GM23338 (cell line): ENCODE results near the gene LUC7L2. TPM values are rescaled to one million over a fixed set of nuclear protein-coding genes. Genes with fewer than 3 reads are reported as not detected.

Experiments
- ATAC-seq: fragments of 200-7000 bp; cut with Tn5 transposase; 3 replicates; pipeline ENCODE4 v1.9.1; 2020
- DNase-seq: peaks from one replicate; pipeline ENCODE4 v3.0.0-alpha.2; 2015; ENCODE audit warnings: low spot score
- H2AFZ ChIP-seq: fragments of 200-600 bp; sonication (generic); 2 replicates; pipeline ENCODE4 v1.8.0; 2016; ENCODE audit warnings: antibody characterized with exemption, mild to moderate bottlenecking, moderate library complexity
- H3F3A ChIP-seq: fragments of 200-600 bp; sonication (generic); replicated peaks from 2 replicates; pipeline ENCODE4 v1.8.0; 2017; ENCODE audit warnings: antibody characterized with exemption, mixed run types, low read depth
- H3K27ac ChIP-seq: fragments of 200-600 bp; sonication (generic); 2 replicates; pipeline ENCODE4 v1.6.1; 2016; ENCODE audit warnings: low read depth
- H3K27me3 ChIP-seq: fragments of 200-600 bp; sonication (generic); 2 replicates; pipeline ENCODE4 v1.8.0; 2016; ENCODE audit warnings: mild to moderate bottlenecking, mixed run types, moderate library complexity; ENCODE audit not compliant: insufficient read depth
- H3K36me3 ChIP-seq: fragments of 200-600 bp; sonication (generic); 2 replicates; pipeline ENCODE4 v1.8.0; 2016; ENCODE audit warnings: mild to moderate bottlenecking; ENCODE audit not compliant: insufficient read depth
- H3K4me1 ChIP-seq: fragments of 200-600 bp; sonication (generic); 2 replicates; pipeline ENCODE4 v1.8.0; 2016; ENCODE audit warnings: mild to moderate bottlenecking, moderate library complexity; ENCODE audit not compliant: insufficient read depth
- H3K4me2 ChIP-seq: fragments of 200-600 bp; sonication (generic); 2 replicates; pipeline ENCODE4 v1.7.1; 2017; ENCODE audit warnings: mixed run types
- H3K4me3 ChIP-seq: fragments of 200-600 bp; sonication (generic); 2 replicates; pipeline ENCODE4 v1.6.1; 2016; ENCODE audit warnings: mixed run types
- H3K79me2 ChIP-seq: fragments of 200-600 bp; sonication (generic); replicated peaks from 2 replicates; pipeline ENCODE4 v1.8.0; 2017; ENCODE audit warnings: mild to moderate bottlenecking; ENCODE audit not compliant: insufficient read depth
- H3K9me2 ChIP-seq: fragments of 200-600 bp; sonication (generic); 2 replicates; pipeline ENCODE4 v1.8.0; 2017; ENCODE audit not compliant: insufficient read depth
- H4K20me1 ChIP-seq: fragments of 200-600 bp; sonication (generic); replicated peaks from 2 replicates; pipeline ENCODE4 v1.8.0; 2017; ENCODE audit warnings: mild to moderate bottlenecking; ENCODE audit not compliant: insufficient read depth
- H3K27ac Mint-ChIP-seq: 2 replicates; pipeline ENCODE4 v1.8.0; 2020; ENCODE audit warnings: inconsistent platforms, mild to moderate bottlenecking, moderate library complexity, mixed read lengths
- H3K27me3 Mint-ChIP-seq: 3 replicates; pipeline ENCODE4 v1.8.0; 2022; ENCODE audit warnings: low read depth, mild to moderate bottlenecking, moderate library complexity, mixed read lengths, inconsistent platforms; ENCODE audit not compliant: insufficient read depth, poor library complexity
- H3K36me3 Mint-ChIP-seq: 3 replicates; pipeline ENCODE4 v1.8.0; 2021; ENCODE audit warnings: low read depth, mild to moderate bottlenecking, inconsistent platforms, moderate library complexity, mixed read lengths
- H3K4me1 Mint-ChIP-seq: 3 replicates; pipeline ENCODE4 v1.8.0; 2020; ENCODE audit warnings: mild to moderate bottlenecking, inconsistent platforms, mixed read lengths
- H3K4me3 Mint-ChIP-seq: 3 replicates; pipeline ENCODE4 v1.8.0; 2021; ENCODE audit warnings: moderate library complexity, mild to moderate bottlenecking, inconsistent platforms, mixed read lengths
- H3K9me3 Mint-ChIP-seq: 3 replicates; pipeline ENCODE4 v1.8.0; 2020; ENCODE audit warnings: moderate library complexity, mild to moderate bottlenecking, inconsistent platforms, mixed read lengths
- CREB1 ChIP-seq: fragments of 250-450 bp; sonication (Bioruptor Pico); IDR thresholded peaks from 2 replicates; pipeline ENCODE4 v1.5.0; 2020; ENCODE audit warnings: low read depth, mild to moderate bottlenecking, moderate library complexity
- EZH2phosphoT487 ChIP-seq: fragments of 200-600 bp; sonication (generic); IDR thresholded peaks from one replicate; pipeline ENCODE4 v1.8.1; 2018; ENCODE audit warnings: antibody characterized with exemption; ENCODE audit not compliant: unreplicated experiment
- JUNB ChIP-seq: IDR thresholded peaks from one replicate; pipeline ENCODE4 v1.6.1; 2016; ENCODE audit warnings: antibody characterized with exemption; ENCODE audit not compliant: unreplicated experiment
- NANOG ChIP-seq: IDR thresholded peaks from 2 replicates; pipeline ENCODE4 v1.6.1; 2016; ENCODE audit warnings: antibody characterized with exemption, borderline replicate concordance
- POLR2AphosphoS5 ChIP-seq: IDR thresholded peaks from 2 replicates; pipeline ENCODE4 v1.6.1; 2016; ENCODE audit warnings: antibody characterized with exemption, low read depth
- STAT1 ChIP-seq: IDR thresholded peaks from one replicate; pipeline ENCODE4 v1.6.1; 2016; ENCODE audit warnings: antibody characterized with exemption; ENCODE audit not compliant: unreplicated experiment
- ZNF331 ChIP-seq: fragments of 250-450 bp; sonication (Bioruptor Pico); IDR thresholded peaks from 2 replicates; pipeline ENCODE4 v1.5.0; 2020; ENCODE audit warnings: low read depth, mild to moderate bottlenecking, moderate library complexity
- polyA plus RNA-seq: library from polyadenylated mRNA; unstranded; fragments of >200 nt; fragmentation: Nextera tagmentation; extraction: Ambion mirVana; gene quantifications from 2 replicates; pipeline ENCODE4 v1.2.1, GENCODE V29; 2016
- total RNA-seq: library from RNA; depleted of rRNA; stranded (reverse); fragments of >200 nt; shearing (Covaris generic); gene quantifications from 2 replicates; pipeline ENCODE4 v1.2.3, GENCODE V29; 2014
- TF ChIP-seq, protein P1 (sequence below), 2 experiments: fragments of 200-600 bp in 1 of 2; sonication (generic) in 1 of 2; conservative IDR thresholded peaks; 2 replicates each; pipeline versions ENCODE4 v1.5.1 to v1.6.1; 2016 to 2017; ENCODE audit warnings: antibody characterized with exemption in 2 of 2, low read depth in 2 of 2, mild to moderate bottlenecking in 2 of 2, moderate library complexity in 1 of 2
- TF ChIP-seq, protein P2 (sequence below): IDR thresholded peaks from one replicate; pipeline ENCODE4 v1.6.1; 2018; ENCODE audit warnings: antibody characterized with exemption; ENCODE audit not compliant: unreplicated experiment
- TF ChIP-seq, protein P3 (sequence below): fragments of 250-450 bp; sonication (Bioruptor Pico); IDR thresholded peaks from 2 replicates; pipeline ENCODE4 v1.5.0; 2020; ENCODE audit warnings: mild to moderate bottlenecking, moderate library complexity

LUC7L2 gene
- total and polyA plus RNA-seq, 2 experiments from 2014 or later = 40.3 to 57.3 TPM

DNA sequence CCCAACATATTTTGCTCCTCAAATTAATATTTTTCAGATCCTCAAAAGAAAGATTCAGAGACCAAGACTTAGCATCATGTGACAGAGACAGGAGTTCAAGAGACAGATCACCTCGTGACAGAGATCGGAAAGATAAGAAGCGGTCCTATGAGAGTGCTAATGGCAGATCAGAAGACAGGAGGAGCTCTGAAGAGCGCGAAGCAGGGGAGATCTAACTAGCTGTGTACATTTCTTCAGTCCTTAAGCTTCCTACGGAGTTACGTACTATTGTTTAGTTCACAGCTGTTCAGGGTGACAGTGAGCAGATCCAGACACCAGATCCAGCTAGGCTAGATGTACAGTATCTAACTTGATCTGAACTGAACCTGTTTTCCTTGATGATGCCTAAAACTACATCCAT is 62.4 kb downstream of the LUC7L2 start:
- Histone ChIP-seq H3K4me3 (no peak overlapping the region), H3K4me2 (no peak overlapping the region), H3F3A (peaks cover 4% of the 10 kb centered on the region; the same call in 1 of the 2 replicates), H3K27ac (no peak overlapping the region), H4K20me1 (peaks cover 8% of the 10 kb centered on the region; the same call in 1 of the 2 replicates), H3K4me1 (no peaks in the 10 kb centered on the region), H3K36me3 (peaks cover 34% of the 10 kb centered on the region), H3K79me2 (peaks cover 3% of the 10 kb centered on the region; the same call in 1 of the 2 replicates), H3K9me2 (no peaks in the 10 kb centered on the region), H3K27me3 (no peaks in the 10 kb centered on the region), H2AFZ (no peak overlapping the region)
- no peak for TF ChIP-seq JUNB
- TF ChIP-seq POLR2AphosphoS5 = no peak
- TF ChIP-seq STAT1 = no peak
- no peak for TF ChIP-seq EZH2phosphoT487
- TF ChIP-seq, protein P1, sequence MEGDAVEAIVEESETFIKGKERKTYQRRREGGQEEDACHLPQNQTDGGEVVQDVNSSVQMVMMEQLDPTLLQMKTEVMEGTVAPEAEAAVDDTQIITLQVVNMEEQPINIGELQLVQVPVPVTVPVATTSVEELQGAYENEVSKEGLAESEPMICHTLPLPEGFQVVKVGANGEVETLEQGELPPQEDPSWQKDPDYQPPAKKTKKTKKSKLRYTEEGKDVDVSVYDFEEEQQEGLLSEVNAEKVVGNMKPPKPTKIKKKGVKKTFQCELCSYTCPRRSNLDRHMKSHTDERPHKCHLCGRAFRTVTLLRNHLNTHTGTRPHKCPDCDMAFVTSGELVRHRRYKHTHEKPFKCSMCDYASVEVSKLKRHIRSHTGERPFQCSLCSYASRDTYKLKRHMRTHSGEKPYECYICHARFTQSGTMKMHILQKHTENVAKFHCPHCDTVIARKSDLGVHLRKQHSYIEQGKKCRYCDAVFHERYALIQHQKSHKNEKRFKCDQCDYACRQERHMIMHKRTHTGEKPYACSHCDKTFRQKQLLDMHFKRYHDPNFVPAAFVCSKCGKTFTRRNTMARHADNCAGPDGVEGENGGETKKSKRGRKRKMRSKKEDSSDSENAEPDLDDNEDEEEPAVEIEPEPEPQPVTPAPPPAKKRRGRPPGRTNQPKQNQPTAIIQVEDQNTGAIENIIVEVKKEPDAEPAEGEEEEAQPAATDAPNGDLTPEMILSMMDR (conservative IDR thresholded peaks at IDR 0.05; ENCODE audit: low read depth in 2 of 2) = no peak
- TF ChIP-seq ZNF331 (CRISPR knock-in tag) = no peak
- no peak for TF ChIP-seq CREB1
- TF ChIP-seq NANOG = no peak
- TF ChIP-seq, protein P2, sequence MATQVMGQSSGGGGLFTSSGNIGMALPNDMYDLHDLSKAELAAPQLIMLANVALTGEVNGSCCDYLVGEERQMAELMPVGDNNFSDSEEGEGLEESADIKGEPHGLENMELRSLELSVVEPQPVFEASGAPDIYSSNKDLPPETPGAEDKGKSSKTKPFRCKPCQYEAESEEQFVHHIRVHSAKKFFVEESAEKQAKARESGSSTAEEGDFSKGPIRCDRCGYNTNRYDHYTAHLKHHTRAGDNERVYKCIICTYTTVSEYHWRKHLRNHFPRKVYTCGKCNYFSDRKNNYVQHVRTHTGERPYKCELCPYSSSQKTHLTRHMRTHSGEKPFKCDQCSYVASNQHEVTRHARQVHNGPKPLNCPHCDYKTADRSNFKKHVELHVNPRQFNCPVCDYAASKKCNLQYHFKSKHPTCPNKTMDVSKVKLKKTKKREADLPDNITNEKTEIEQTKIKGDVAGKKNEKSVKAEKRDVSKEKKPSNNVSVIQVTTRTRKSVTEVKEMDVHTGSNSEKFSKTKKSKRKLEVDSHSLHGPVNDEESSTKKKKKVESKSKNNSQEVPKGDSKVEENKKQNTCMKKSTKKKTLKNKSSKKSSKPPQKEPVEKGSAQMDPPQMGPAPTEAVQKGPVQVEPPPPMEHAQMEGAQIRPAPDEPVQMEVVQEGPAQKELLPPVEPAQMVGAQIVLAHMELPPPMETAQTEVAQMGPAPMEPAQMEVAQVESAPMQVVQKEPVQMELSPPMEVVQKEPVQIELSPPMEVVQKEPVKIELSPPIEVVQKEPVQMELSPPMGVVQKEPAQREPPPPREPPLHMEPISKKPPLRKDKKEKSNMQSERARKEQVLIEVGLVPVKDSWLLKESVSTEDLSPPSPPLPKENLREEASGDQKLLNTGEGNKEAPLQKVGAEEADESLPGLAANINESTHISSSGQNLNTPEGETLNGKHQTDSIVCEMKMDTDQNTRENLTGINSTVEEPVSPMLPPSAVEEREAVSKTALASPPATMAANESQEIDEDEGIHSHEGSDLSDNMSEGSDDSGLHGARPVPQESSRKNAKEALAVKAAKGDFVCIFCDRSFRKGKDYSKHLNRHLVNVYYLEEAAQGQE = no peak
- TF ChIP-seq, protein P3, sequence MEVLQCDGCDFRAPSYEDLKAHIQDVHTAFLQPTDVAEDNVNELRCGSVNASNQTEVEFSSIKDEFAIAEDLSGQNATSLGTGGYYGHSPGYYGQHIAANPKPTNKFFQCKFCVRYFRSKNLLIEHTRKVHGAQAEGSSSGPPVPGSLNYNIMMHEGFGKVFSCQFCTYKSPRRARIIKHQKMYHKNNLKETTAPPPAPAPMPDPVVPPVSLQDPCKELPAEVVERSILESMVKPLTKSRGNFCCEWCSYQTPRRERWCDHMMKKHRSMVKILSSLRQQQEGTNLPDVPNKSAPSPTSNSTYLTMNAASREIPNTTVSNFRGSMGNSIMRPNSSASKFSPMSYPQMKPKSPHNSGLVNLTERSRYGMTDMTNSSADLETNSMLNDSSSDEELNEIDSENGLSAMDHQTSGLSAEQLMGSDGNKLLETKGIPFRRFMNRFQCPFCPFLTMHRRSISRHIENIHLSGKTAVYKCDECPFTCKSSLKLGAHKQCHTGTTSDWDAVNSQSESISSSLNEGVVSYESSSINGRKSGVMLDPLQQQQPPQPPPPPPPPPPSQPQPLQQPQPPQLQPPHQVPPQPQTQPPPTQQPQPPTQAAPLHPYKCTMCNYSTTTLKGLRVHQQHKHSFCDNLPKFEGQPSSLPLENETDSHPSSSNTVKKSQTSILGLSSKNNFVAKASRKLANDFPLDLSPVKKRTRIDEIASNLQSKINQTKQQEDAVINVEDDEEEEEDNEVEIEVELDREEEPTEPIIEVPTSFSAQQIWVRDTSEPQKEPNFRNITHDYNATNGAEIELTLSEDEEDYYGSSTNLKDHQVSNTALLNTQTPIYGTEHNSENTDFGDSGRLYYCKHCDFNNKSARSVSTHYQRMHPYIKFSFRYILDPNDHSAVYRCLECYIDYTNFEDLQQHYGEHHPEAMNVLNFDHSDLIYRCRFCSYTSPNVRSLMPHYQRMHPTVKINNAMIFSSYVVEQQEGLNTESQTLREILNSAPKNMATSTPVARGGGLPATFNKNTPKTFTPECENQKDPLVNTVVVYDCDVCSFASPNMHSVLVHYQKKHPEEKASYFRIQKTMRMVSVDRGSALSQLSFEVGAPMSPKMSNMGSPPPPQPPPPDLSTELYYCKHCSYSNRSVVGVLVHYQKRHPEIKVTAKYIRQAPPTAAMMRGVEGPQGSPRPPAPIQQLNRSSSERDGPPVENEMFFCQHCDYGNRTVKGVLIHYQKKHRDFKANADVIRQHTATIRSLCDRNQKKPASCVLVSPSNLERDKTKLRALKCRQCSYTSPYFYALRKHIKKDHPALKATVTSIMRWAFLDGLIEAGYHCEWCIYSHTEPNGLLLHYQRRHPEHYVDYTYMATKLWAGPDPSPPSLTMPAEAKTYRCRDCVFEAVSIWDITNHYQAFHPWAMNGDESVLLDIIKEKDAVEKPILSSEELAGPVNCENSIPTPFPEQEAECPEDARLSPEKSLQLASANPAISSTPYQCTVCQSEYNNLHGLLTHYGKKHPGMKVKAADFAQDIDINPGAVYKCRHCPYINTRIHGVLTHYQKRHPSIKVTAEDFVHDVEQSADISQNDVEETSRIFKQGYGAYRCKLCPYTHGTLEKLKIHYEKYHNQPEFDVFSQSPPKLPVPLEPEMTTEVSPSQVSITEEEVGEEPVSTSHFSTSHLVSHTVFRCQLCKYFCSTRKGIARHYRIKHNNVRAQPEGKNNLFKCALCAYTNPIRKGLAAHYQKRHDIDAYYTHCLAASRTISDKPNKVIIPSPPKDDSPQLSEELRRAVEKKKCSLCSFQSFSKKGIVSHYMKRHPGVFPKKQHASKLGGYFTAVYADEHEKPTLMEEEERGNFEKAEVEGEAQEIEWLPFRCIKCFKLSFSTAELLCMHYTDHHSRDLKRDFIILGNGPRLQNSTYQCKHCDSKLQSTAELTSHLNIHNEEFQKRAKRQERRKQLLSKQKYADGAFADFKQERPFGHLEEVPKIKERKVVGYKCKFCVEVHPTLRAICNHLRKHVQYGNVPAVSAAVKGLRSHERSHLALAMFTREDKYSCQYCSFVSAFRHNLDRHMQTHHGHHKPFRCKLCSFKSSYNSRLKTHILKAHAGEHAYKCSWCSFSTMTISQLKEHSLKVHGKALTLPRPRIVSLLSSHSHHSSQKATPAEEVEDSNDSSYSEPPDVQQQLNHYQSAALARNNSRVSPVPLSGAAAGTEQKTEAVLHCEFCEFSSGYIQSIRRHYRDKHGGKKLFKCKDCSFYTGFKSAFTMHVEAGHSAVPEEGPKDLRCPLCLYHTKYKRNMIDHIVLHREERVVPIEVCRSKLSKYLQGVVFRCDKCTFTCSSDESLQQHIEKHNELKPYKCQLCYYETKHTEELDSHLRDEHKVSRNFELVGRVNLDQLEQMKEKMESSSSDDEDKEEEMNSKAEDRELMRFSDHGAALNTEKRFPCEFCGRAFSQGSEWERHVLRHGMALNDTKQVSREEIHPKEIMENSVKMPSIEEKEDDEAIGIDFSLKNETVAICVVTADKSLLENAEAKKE (CRISPR knock-in tag) = no peak
- Mint-ChIP-seq H3K9me3 (no peaks in the 10 kb centered on the region), H3K4me1 (no peaks in the 10 kb centered on the region; the same call in 2 of the 3 replicates), H3K27ac (no peak overlapping the region), H3K27me3 (peaks cover 4% of the 10 kb centered on the region), H3K4me3 (no peak overlapping the region), H3K36me3 (peaks cover 40% of the 10 kb centered on the region)
- no peak for DNase-seq
- ATAC-seq = no peak
